Endodermal cell (in vitro differentiated cells): ENCODE measurements around the gene KLHL24. TPM values are rescaled to one million over a fixed set of nuclear protein-coding genes. Genes with fewer than 3 reads are reported as not detected.

Experiments
- DNase-seq: peaks from one replicate; pipeline ENCODE4 v3.0.0-alpha.2; 2017
- H3K27ac ChIP-seq: 2 replicates; pipeline ENCODE4 v1.5.1; 2013; ENCODE audit warnings: mild to moderate bottlenecking, low read depth, low read length, moderate library complexity
- H3K27me3 ChIP-seq: 2 replicates; pipeline ENCODE4 v1.6.1; 2013; ENCODE audit warnings: mild to moderate bottlenecking, low read length, moderate library complexity; ENCODE audit not compliant: insufficient read depth, control insufficient read depth, poor library complexity, severe bottlenecking
- H3K36me3 ChIP-seq: 2 replicates; pipeline ENCODE4 v1.7.0; 2013; ENCODE audit warnings: mild to moderate bottlenecking, low read length, moderate library complexity; ENCODE audit not compliant: control insufficient read depth, insufficient read depth
- H3K4me1 ChIP-seq: one replicate; pipeline ENCODE4 v1.7.0; 2013; ENCODE audit warnings: low read length; ENCODE audit not compliant: control insufficient read depth, insufficient read depth
- H3K4me3 ChIP-seq: 2 replicates; pipeline ENCODE4 v1.5.1; 2013; ENCODE audit warnings: mild to moderate bottlenecking, low read length, moderate library complexity
- H3K9ac ChIP-seq: 2 replicates; pipeline ENCODE4 v1.6.1; 2013; ENCODE audit warnings: mild to moderate bottlenecking, low read length, moderate library complexity; ENCODE audit not compliant: poor library complexity, severe bottlenecking; ENCODE audit errors: extremely low read depth
- H3K9me3 ChIP-seq: 2 replicates; pipeline ENCODE4 v1.6.1; 2013; ENCODE audit warnings: mild to moderate bottlenecking, low read length, moderate library complexity; ENCODE audit not compliant: control insufficient read depth
- H3K27ac Mint-ChIP-seq: 2 replicates; pipeline ENCODE4 v1.8.0; 2020; ENCODE audit warnings: mixed read lengths
- H3K27me3 Mint-ChIP-seq: 2 replicates; pipeline ENCODE4 v1.8.0; 2021; ENCODE audit warnings: mild to moderate bottlenecking, mixed read lengths; ENCODE audit not compliant: insufficient read depth
- H3K36me3 Mint-ChIP-seq: 2 replicates; pipeline ENCODE4 v1.8.0; 2020; ENCODE audit warnings: low read depth, mixed read lengths
- H3K4me1 Mint-ChIP-seq: 2 replicates; pipeline ENCODE4 v1.8.0; 2020; ENCODE audit warnings: mixed read lengths
- H3K4me3 Mint-ChIP-seq: 2 replicates; pipeline ENCODE4 v1.8.0; 2020; ENCODE audit warnings: mild to moderate bottlenecking, moderate library complexity, mixed read lengths
- H3K9me3 Mint-ChIP-seq: 2 replicates; pipeline ENCODE4 v1.8.0; 2020; ENCODE audit warnings: mild to moderate bottlenecking, mixed read lengths
- CTCF ChIP-seq: fragments of 200-600 bp; sonication (generic); conservative IDR thresholded peaks from 2 replicates; pipeline ENCODE4 v1.5.0; 2021; ENCODE audit warnings: antibody characterized with exemption, mild to moderate bottlenecking
- WGBS, 2 experiments: methylation state at CpG; one replicate each; pipeline versions ENCODE4 v1.1.5 to v1.1.7; 2013; ENCODE audit warnings: missing lambda C conversion rate in 2 of 2, mixed read lengths in 1 of 2; ENCODE audit not compliant: insufficient coverage in 1 of 2, insufficient read length in 1 of 2; 5-methylcytosine and 5-hydroxymethylcytosine counted together
- total RNA-seq, 2 donors: library from RNA; stranded (reverse); fragmentation: NEBNext Ultra II Directional in 1 of 2; extraction: Animal tissue kit (Norgen Biotek cat#: 25700) in 1 of 2; gene quantifications; 2 replicates in 1 of 2; 3 replicates in 1 of 2; pipeline ENCODE4 v1.2.1, GENCODE V29; 2021

Gene KLHL24
- total RNA-seq, 2 donors from 2014 or later = 29.9 to 39.9 TPM

- no peak for DNase-seq
- Mint-ChIP-seq H3K27ac (no peak overlapping the region), H3K9me3 (no peaks in the 10 kb centered on the region), H3K36me3 (peaks cover 20% of the 10 kb centered on the region), H3K27me3 (no peaks in the 10 kb centered on the region), H3K4me1 (peaks cover 5% of the 10 kb centered on the region), H3K4me3 (no peak overlapping the region)
- no peak overlapping the region for H3K27ac ChIP-seq
- H3K9ac ChIP-seq = no peak overlapping the region
- H3K9me3 ChIP-seq = no peaks in the 10 kb centered on the region
- H3K36me3 ChIP-seq = peaks cover 12% of the 10 kb centered on the region
- no peak overlapping the region for H3K4me3 ChIP-seq
- TF ChIP-seq CTCF = no peak
- no peaks in the 10 kb centered on the region for H3K4me1 ChIP-seq
- no peaks in the 10 kb centered on the region for H3K27me3 ChIP-seq
- WGBS, 2 experiments = 94% methylated on average over 2 of the region's 2 CpGs
Measured at GRCh38 chr3:183641882-183642281, 6.5 kb downstream of the KLHL24 start.

DNA sequence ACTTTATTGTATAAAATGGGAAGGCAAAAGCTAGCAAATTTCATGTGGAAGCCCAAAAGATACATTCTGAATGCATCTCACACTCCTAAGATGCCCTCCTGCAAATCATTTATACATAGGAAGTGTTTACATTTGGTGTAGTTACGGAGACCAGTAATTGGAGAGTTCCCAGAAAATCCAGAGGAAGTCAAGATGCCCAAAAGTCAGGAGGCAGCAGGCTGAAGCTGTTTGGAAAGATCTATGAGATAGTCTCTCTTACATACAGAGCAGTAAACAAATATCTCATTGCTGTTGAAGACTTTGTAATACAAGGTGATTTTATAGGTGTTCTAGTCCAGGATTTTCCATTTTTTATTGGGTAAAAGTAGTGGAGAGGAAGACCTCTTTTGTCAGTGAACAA lies 8.8 kb downstream of the KLHL24 start:
- no peak overlapping the region for H3K4me3 ChIP-seq
- TF ChIP-seq CTCF = no peak
- H3K27me3 ChIP-seq = no peaks in the 10 kb centered on the region
- H3K4me3 Mint-ChIP-seq = no peak overlapping the region
- H3K9me3 Mint-ChIP-seq = peaks cover 4% of the 10 kb centered on the region
- 80 to 100% methylated on average over 1 of the region's 1 CpG for WGBS, 2 experiments
- no peaks in the 10 kb centered on the region for H3K4me1 ChIP-seq
- no peak overlapping the region for H3K9ac ChIP-seq
- no peaks in the 10 kb centered on the region for H3K4me1 Mint-ChIP-seq
- no peak for DNase-seq
- H3K27me3 Mint-ChIP-seq = no peaks in the 10 kb centered on the region
- no peak overlapping the region for H3K27ac ChIP-seq
- H3K9me3 ChIP-seq = no peaks in the 10 kb centered on the region
- peaks cover 16% of the 10 kb centered on the region for H3K36me3 ChIP-seq
- no peak overlapping the region for H3K27ac Mint-ChIP-seq
- peaks cover 28% of the 10 kb centered on the region for H3K36me3 Mint-ChIP-seq

GRCh38 chr3:183645254-183645653 lies 9.8 kb downstream of the KLHL24 start:
- no peaks in the 10 kb centered on the region for H3K4me1 ChIP-seq
- no peak for DNase-seq
- TF ChIP-seq CTCF = no peak
- H3K4me1 Mint-ChIP-seq = no peaks in the 10 kb centered on the region
- no peak overlapping the region for H3K4me3 Mint-ChIP-seq
- no peak overlapping the region for H3K27ac Mint-ChIP-seq
- no peaks in the 10 kb centered on the region for H3K27me3 Mint-ChIP-seq
- H3K36me3 Mint-ChIP-seq = peaks cover 37% of the 10 kb centered on the region
- H3K36me3 ChIP-seq = peaks cover 18% of the 10 kb centered on the region
- H3K4me3 ChIP-seq = no peak overlapping the region
- no peaks in the 10 kb centered on the region for H3K27me3 ChIP-seq
- no peak overlapping the region for H3K27ac ChIP-seq
- no peak overlapping the region for H3K9ac ChIP-seq
- WGBS, 2 experiments = 97% methylated on average over 2 of the region's 2 CpGs; no CpG with 5 or more reads in 1 of the 2 experiments
- H3K9me3 Mint-ChIP-seq = peaks cover 10% of the 10 kb centered on the region
- peaks cover 3% of the 10 kb centered on the region for H3K9me3 ChIP-seq
